ENCODE measurements around the gene SENP2.

The SENP2 gene

GRCh38 chr3:185585859-185586685 lies at the start of gene SENP2:
Gene SENP2, plus strand, starts transcription at chr3:185586295. Its CDS starts 119 bp downstream, at chr3:185586414.
- H3K4me3 ChIP-seq (ENCODE audit: low read depth in 1 of 2, low read length in 1 of 2), result peak within 1 kb of the TSS; percentile 88 to 95
- H3K27ac ChIP-seq, result peak within 1 kb of the TSS; percentile 97
- H3K27me3 ChIP-seq, result no peaks in the 10 kb centered on the region
- TF ChIP-seq CTCF (IDR thresholded peaks at IDR 0.05), result peak; percentile 38
- peaks cover 6% of the 10 kb centered on the region for H3K36me3 ChIP-seq
- peaks cover 18 to 24% of the 10 kb centered on the region in 2 experiments for H3K4me1 ChIP-seq (ENCODE audit: control insufficient read depth in 1 of 2, insufficient read depth in 1 of 2, low read depth in 1 of 2, low read length in 1 of 2)
- H3K9me3 ChIP-seq, result no peaks in the 10 kb centered on the region

GRCh38 chr3:185537369-185537970 lies 48.6 kb upstream of the SENP2 start:
- Histone ChIP-seq H3K4me1 (ENCODE audit: control insufficient read depth in 1 of 2, insufficient read depth in 1 of 2, low read depth in 1 of 2, low read length in 1 of 2) (peaks cover 6 to 9% of the 10 kb centered on the region in 2 experiments), H3K9me3 (no peaks in the 10 kb centered on the region), H3K27ac (no peak overlapping the region), H3K4me3 (ENCODE audit: low read depth in 1 of 2, low read length in 1 of 2) (peak overlapping the region in 1 of 2 experiments; percentile 0), H3K27me3 (no peaks in the 10 kb centered on the region), H3K36me3 (no peaks in the 10 kb centered on the region)
- TF ChIP-seq CTCF (IDR thresholded peaks at IDR 0.05), result no peak

GRCh38 chr3:185539934-185540333 lies 46.2 kb upstream of the SENP2 start:
- H3K4me1 ChIP-seq (ENCODE audit: control insufficient read depth in 1 of 2, insufficient read depth in 1 of 2, low read depth in 1 of 2, low read length in 1 of 2), result peaks cover 6 to 9% of the 10 kb centered on the region in 2 experiments
- no peaks in the 10 kb centered on the region for H3K9me3 ChIP-seq
- no peak overlapping the region for H3K4me3 ChIP-seq (ENCODE audit: low read depth in 1 of 2, low read length in 1 of 2)
- H3K27me3 ChIP-seq, result no peaks in the 10 kb centered on the region
- no peak for TF ChIP-seq CTCF (IDR thresholded peaks at IDR 0.05)
- no peak overlapping the region for H3K27ac ChIP-seq
- H3K36me3 ChIP-seq, result no peaks in the 10 kb centered on the region

GRCh38 chr3:185540695-185541094 lies 45.4 kb upstream of the SENP2 start:
- no peaks in the 10 kb centered on the region for H3K27me3 ChIP-seq
- H3K4me3 ChIP-seq (ENCODE audit: low read depth in 1 of 2, low read length in 1 of 2), result no peak overlapping the region
- no peaks in the 10 kb centered on the region for H3K36me3 ChIP-seq
- no peaks in the 10 kb centered on the region for H3K9me3 ChIP-seq
- H3K4me1 ChIP-seq (ENCODE audit: control insufficient read depth in 1 of 2, insufficient read depth in 1 of 2, low read depth in 1 of 2, low read length in 1 of 2), result peaks cover 6 to 9% of the 10 kb centered on the region in 2 experiments
- H3K27ac ChIP-seq, result no peak overlapping the region
- no peak for TF ChIP-seq CTCF (IDR thresholded peaks at IDR 0.05)

GRCh38 chr3:185549122-185549521 lies 37.0 kb upstream of the SENP2 start:
- TF ChIP-seq CTCF (IDR thresholded peaks at IDR 0.05), result no peak
- Histone ChIP-seq H3K4me3 (ENCODE audit: low read depth in 1 of 2, low read length in 1 of 2) (no peak overlapping the region), H3K27ac (no peak overlapping the region)

More at GRCh38 chr3:185549122-185549521, 37.0 kb upstream of the SENP2 start:
- H3K36me3 ChIP-seq, result no peaks in the 10 kb centered on the region
- no peaks in the 10 kb centered on the region for H3K27me3 ChIP-seq
- no peaks in the 10 kb centered on the region for H3K9me3 ChIP-seq
- H3K4me1 ChIP-seq (ENCODE audit: control insufficient read depth in 1 of 2, insufficient read depth in 1 of 2, low read depth in 1 of 2, low read length in 1 of 2), result no peaks in the 10 kb centered on the region

All from neutrophil (primary cell).